HUES64 (cell line): ENCODE results near the gene RBMS3.
"Not testable (repeated sequence)": the region's sequence is repeated elsewhere in the genome, so short reads cannot be mapped to it uniquely, and the experiment has no call there.

Experiments
- H3K27ac ChIP-seq: 2 replicates; pipeline ENCODE4 v1.7.0; 2013; ENCODE audit warnings: low read depth, low read length, inconsistent platforms
- H3K27me3 ChIP-seq: 2 replicates; pipeline ENCODE4 v1.6.1; 2013; ENCODE audit warnings: mild to moderate bottlenecking, low read length; ENCODE audit not compliant: insufficient read depth
- H3K36me3 ChIP-seq: 2 replicates; pipeline ENCODE4 v1.6.1; 2013; ENCODE audit warnings: mild to moderate bottlenecking, low read length; ENCODE audit not compliant: insufficient read depth
- H3K4me1 ChIP-seq: 2 replicates; pipeline ENCODE4 v1.6.1; 2013; ENCODE audit warnings: mild to moderate bottlenecking, low read length, moderate library complexity; ENCODE audit not compliant: insufficient read depth
- H3K4me3 ChIP-seq: 2 replicates; pipeline ENCODE4 v1.5.1; 2013; ENCODE audit warnings: mild to moderate bottlenecking, low read length, moderate library complexity
- H3K9ac ChIP-seq: 2 replicates; pipeline ENCODE4 v1.6.1; 2013; ENCODE audit warnings: mild to moderate bottlenecking, low read depth, low read length
- H3K9me3 ChIP-seq: 2 replicates; pipeline ENCODE4 v1.6.1; 2013; ENCODE audit warnings: low read depth, low read length; ENCODE audit not compliant: insufficient read depth
- WGBS: fragments of 150-250, 120-280 bp; methylation state at CpG from one replicate; pipeline ENCODE4 v1.1.7; 2013; ENCODE audit warnings: missing lambda C conversion rate; 5-methylcytosine and 5-hydroxymethylcytosine counted together

The RBMS3 gene

DNA sequence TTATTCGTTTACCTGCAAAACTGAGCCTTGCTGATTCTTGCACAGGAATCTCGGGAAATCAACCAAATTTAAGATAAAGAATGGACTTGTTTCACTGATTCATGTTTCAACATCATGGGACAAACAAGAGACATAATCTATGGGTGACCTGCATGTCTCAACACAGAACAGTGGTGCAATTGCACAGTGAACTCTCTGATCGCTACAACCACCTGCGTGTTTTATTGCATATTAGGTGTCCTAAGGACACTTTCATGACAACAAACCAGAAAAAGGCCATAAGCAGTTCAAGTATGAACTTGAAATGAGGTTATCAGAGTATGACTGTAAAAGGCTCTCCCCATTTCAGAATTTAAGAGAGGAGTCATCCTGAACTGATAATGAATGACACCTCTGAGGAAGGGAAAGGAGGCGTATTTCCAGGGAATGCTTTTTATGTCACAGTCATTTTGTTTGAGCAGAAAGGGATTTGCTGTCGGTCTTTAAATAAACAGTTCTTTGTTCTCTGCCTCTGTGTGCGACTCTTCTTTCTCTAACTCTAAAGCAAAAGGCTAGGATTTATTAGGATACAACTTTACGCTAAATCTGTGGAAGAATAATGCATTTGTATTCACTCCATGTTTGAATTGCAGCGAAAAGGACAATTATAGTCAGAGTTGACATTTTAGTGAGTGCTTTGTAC is 167.2 kb downstream of the RBMS3 start:
- no peaks in the 10 kb centered on the region for H3K9me3 ChIP-seq
- H3K27ac ChIP-seq: no peak overlapping the region
- no peak overlapping the region for H3K9ac ChIP-seq
- peaks cover 6% of the 10 kb centered on the region for H3K4me1 ChIP-seq
- no peaks in the 10 kb centered on the region for H3K36me3 ChIP-seq
- no peak overlapping the region for H3K4me3 ChIP-seq
- H3K27me3 ChIP-seq: no peaks in the 10 kb centered on the region
- 89% methylated on average over 9 of the region's 9 CpGs for WGBS

DNA sequence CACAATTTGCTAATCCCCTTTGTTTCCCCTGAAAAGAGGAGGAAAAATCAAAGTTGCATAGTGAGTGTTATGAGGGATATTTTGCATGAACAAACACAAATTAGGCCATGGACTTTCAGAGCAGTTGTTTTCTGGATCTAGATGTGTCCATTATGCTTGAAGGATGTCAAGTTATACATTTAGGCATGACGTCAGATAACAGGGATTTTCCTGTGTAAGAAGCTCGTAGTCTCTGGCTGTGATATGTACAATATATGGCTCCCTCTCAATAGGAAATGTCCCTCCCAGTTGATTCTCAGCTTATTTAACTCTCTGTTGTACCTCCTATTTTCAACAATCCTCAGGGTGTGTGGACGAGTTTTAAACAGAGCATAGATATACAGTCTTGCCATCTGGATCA is 171.0 kb downstream of the RBMS3 start:
- Histone ChIP-seq H3K27ac (no peak overlapping the region), H3K4me3 (no peak overlapping the region), H3K27me3 (no peaks in the 10 kb centered on the region), H3K9ac (no peak overlapping the region), H3K4me1 (peaks cover 14% of the 10 kb centered on the region), H3K36me3 (no peaks in the 10 kb centered on the region), H3K9me3 (no peaks in the 10 kb centered on the region)
- 97% methylated on average over 3 of the region's 3 CpGs for whole genome bisulfite sequencing

DNA sequence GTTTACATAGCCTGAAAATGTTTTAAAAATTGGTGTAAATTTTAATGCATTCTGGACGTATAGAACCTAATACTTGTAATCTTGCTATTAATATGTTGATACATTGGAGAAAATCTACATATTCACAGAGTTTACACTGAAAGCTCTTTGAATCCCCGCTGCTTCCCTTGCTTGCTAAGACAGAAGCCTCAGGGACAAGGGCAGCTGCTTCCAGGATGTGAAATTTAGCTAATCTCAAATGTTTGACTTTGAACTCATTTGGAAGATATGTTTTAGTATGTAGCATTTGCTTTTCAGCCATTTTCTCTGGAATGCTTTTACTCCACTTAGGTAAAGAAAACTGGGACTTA is 172.0 kb downstream of the RBMS3 start:
- no peak overlapping the region for H3K9ac ChIP-seq
- 50% methylated on average over 1 of the region's 2 CpGs for WGBS
- H3K4me3 ChIP-seq: no peak overlapping the region
- no peaks in the 10 kb centered on the region for H3K27me3 ChIP-seq
- H3K27ac ChIP-seq: no peak overlapping the region
- peaks cover 13% of the 10 kb centered on the region for H3K4me1 ChIP-seq
- H3K36me3 ChIP-seq: no peaks in the 10 kb centered on the region
- no peaks in the 10 kb centered on the region for H3K9me3 ChIP-seq

DNA sequence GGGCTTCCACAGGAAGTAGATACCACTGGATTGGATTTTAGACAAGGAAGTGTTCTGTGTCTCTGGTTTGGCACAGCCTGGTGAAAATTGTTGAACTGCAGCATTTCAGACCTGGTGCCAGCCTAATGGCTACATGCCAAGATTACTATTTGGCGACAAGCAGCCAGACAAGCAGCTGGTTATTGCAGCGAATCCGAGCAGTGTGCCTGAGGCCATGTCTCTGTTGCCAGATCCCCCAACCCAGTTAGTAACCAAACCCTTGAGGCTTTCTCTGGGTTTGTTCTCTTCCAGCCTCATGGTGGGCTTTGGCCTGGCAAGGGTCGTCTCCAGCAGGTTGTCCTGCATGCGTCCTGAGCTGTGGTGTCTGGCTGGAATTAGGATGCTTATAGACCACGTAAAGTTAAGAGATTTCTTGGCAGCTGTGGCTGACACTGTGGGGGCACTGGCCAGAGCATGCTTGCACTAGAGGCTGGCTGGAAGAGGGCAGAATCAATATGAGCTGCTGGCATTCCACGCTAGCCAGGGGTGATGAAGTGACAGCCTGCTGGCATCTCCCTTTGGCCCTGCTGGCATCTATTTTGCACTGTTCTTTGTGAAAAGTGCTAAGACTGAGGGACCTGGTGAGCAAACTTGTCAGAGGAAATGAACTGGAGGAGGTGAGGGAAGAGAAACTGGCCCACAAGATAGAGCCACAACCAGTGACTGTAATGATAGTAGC is 172.6 kb downstream of the RBMS3 start:
- H3K9ac ChIP-seq: no peak overlapping the region
- WGBS: 88% methylated on average over 7 of the region's 7 CpGs
- H3K4me3 ChIP-seq: no peak overlapping the region
- H3K27ac ChIP-seq: no peak overlapping the region
- peaks cover 11% of the 10 kb centered on the region for H3K4me1 ChIP-seq
- no peaks in the 10 kb centered on the region for H3K27me3 ChIP-seq
- H3K36me3 ChIP-seq: no peaks in the 10 kb centered on the region
- H3K9me3 ChIP-seq: no peaks in the 10 kb centered on the region

DNA sequence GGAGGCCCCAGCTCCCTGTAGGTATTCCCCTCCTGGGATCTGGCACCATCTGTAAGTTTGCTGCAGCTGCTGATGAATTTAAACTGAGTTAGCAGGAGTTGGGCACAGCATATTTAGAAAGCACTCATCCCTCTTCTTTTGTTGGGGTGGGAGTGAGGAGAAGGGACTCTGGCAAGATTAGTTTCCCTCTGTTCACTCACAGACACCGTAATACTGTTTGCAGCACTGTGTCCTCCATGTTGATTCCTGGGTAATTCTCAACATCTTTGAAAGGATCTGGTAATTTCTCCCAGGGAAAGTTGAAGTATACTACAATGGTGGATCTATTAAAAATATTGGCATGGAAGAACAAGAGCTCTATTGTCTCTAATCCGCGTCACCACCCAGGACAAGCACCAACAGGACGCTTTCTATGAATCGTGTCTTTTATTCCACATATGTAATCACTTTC is 173.3 kb downstream of the RBMS3 start:
- Histone ChIP-seq H3K9me3 (no peaks in the 10 kb centered on the region), H3K4me1 (peaks cover 11% of the 10 kb centered on the region), H3K9ac (no peak overlapping the region), H3K36me3 (no peaks in the 10 kb centered on the region), H3K4me3 (no peak overlapping the region), H3K27me3 (no peaks in the 10 kb centered on the region), H3K27ac (no peak overlapping the region)
- 97% methylated on average over 5 of the region's 5 CpGs for WGBS

DNA sequence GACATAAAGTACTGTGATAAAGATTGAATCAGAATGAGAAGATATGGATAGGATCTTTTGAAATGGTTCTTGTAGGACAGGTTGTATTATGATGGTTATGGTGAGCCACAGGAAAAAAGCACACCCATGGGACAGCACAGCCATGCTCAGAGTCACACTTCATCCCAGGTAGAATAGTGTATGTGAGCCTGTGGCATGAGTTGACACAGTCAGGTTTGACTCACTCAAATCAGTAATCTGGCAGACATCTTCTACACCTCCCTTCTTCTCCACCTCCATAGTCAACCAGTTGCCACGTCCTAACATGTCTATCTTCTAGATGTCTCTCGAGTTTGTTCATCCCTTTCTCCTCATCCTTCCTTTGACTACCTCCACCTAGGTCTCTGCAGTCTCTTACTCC is 176.0 kb downstream of the RBMS3 start:
- Histone ChIP-seq H3K9me3 (no peaks in the 10 kb centered on the region), H3K9ac (no peak overlapping the region), H3K27ac (no peak overlapping the region), H3K4me1 (peaks cover 11% of the 10 kb centered on the region), H3K27me3 (no peaks in the 10 kb centered on the region), H3K4me3 (no peak overlapping the region), H3K36me3 (no peaks in the 10 kb centered on the region)
- 91% methylated on average over 2 of the region's 2 CpGs for WGBS

DNA sequence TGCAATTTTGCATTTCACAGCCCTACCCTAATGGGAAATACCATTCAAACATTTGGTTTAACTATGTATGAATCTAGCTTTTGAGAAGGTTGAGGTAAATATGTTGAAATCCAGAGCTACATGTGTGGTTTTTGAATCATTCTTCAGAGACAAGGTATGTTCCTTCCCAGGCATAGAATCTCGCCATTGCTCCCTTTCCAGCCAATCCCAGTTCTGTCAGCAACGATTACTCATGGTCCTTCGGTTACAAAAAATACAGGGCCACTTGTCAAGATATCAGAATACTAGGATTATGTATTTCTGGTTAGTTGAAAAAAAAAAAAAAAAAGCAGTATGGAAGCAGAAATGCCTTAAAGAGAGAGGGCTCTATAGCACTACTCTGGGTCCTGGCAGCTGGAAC is 182.4 kb downstream of the RBMS3 start:
- H3K9ac ChIP-seq: no peak overlapping the region
- H3K27ac ChIP-seq: no peak overlapping the region
- peaks cover 19% of the 10 kb centered on the region for H3K4me1 ChIP-seq
- WGBS: 93% methylated on average over 3 of the region's 3 CpGs
- no peaks in the 10 kb centered on the region for H3K27me3 ChIP-seq
- H3K9me3 ChIP-seq: no peaks in the 10 kb centered on the region
- no peaks in the 10 kb centered on the region for H3K36me3 ChIP-seq
- H3K4me3 ChIP-seq: no peak overlapping the region

DNA sequence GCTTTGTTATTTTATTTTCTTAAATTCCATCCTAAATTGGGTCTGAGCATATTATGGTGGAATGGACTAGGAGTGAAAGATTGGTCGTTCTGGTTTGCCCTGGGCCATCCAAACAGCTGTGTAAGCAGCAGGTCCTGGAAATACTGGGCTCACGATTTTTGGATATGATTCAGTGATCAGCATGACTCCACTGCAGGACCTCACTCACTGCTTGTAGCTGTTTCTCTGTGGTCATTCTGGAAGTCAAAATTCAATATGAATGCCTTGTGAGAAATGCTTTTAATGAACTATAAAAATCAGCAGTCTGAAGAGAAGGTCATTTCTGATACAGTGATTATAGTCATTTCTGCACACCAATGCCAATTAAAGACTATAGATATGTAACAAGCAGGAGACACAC is 185.0 kb downstream of the RBMS3 start:
- WGBS: 45% methylated on average over 2 of the region's 2 CpGs
- H3K9me3 ChIP-seq: no peaks in the 10 kb centered on the region
- H3K4me3 ChIP-seq: no peak overlapping the region
- H3K27ac ChIP-seq: no peak overlapping the region
- H3K27me3 ChIP-seq: no peaks in the 10 kb centered on the region
- no peaks in the 10 kb centered on the region for H3K36me3 ChIP-seq
- H3K9ac ChIP-seq: no peak overlapping the region
- peaks cover 19% of the 10 kb centered on the region for H3K4me1 ChIP-seq

DNA sequence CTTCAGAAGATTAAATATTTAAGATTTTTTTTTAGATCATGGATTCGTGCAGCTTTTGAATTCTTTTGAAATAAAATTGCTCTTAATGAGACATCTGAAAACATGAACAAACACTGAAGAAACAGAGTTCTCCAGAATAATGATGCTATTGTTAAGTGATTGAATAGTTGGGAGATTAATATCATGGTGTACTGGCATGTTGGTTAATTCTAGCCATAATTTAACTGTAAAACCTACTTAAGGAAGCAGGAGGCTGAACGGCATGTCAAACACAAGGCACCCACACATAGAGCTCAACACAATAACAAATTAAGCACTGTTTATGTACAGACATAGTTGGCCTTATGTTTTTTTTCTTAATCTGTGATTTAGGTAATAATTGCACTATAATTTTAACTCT is 185.6 kb downstream of the RBMS3 start:
- Histone ChIP-seq H3K4me1 (peaks cover 19% of the 10 kb centered on the region), H3K9ac (no peak overlapping the region), H3K4me3 (no peak overlapping the region), H3K36me3 (no peaks in the 10 kb centered on the region), H3K9me3 (no peaks in the 10 kb centered on the region), H3K27ac (no peak overlapping the region), H3K27me3 (no peaks in the 10 kb centered on the region)
- WGBS: 75% methylated on average over 1 of the region's 2 CpGs

DNA sequence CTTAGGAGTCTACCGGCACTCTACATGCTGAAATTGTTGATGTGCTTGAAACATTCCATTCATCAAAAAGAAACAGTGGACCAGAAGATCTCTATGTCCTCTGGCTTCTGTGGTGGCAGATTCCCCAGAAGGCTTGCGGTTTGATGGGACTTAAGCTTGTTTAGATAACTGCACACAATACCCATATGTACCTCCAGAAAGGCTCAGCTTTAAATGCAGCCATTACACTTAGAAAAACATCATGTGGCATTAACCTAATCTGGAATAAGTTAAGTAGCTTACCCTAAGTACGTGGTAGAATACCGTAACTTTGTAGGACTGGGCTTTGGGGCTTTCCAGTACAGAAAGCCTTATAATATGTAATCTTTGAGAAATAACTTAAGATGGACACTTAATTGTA is 187.3 kb downstream of the RBMS3 start:
- Histone ChIP-seq H3K4me1 (peaks cover 19% of the 10 kb centered on the region), H3K27me3 (no peaks in the 10 kb centered on the region), H3K4me3 (no peak overlapping the region), H3K36me3 (no peaks in the 10 kb centered on the region), H3K27ac (no peak overlapping the region), H3K9me3 (no peaks in the 10 kb centered on the region), H3K9ac (no peak overlapping the region)
- 97% methylated on average over 4 of the region's 4 CpGs for WGBS

DNA sequence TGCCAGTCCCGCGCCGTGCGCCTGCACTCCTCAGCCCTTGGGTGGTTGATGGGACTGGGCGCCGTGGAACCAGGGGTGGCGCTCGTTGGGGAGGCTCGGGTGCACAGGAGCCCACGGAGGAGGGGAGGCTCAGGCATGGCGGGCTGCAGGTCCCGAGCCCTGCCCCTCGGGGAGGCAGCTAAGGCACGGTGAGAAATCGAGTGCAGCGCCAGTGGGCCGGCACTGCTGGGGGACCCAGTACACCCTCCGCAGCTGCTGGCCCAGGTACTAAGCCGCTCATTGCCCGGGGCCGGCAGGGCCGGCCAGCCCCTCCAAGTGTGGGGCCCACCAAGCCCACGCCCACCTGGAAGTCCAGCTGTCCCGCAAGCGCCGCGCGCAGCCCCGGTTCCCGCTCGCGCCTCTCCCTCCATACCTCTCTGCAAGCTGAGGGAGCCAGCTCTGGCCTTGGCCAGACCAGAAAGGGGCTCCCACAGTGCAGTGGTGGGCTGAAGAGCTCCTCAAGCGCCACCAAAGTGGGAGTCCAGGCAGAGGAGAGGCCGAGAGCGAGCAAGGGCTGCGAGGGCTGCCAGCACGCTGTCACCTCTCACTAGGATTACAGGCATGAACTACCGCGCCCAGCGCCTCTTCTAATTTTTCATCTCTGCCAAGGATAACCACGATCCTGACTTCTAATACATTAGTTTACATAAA is 192.8 kb downstream of the RBMS3 start:
- H3K27me3 ChIP-seq, H3K9me3 ChIP-seq, H3K9ac ChIP-seq, H3K36me3 ChIP-seq, H3K27ac ChIP-seq, H3K4me3 ChIP-seq: not testable (repeated sequence)
- H3K4me1 ChIP-seq: peaks cover 35% of the 10 kb centered on the region
- 96% methylated on average over 41 of the region's 41 CpGs for WGBS
